Stimulated activated CD4-positive, alpha-beta T cell treated with anti-CD3 and anti-CD28 coated beads, Interleukin-12 subunit alpha, Interleukin-12 subunit beta, amount 100 ng/mL, for 24 hours (primary cell): ENCODE measurements around the gene TRIP13.
A peak's percentile ranks its signal among the peaks of the same experiment; 100 is the strongest.
"Not testable (repeated sequence)": the region's sequence is repeated elsewhere in the genome, so short reads cannot be mapped to it uniquely, and the experiment has no call there.

Experiments
- DNase-seq, 2 experiments: peaks; one replicate each; pipeline ENCODE4 v3.0.0-alpha.2; 2020; ENCODE audit warnings: low read depth in 2 of 2

Gene TRIP13

GRCh38 chr5:891117-891836 lies 1.4 kb upstream of the TRIP13 start:
- DNase-seq: no peak

GRCh38 chr5:891837-892393 lies 769 bp upstream of the TRIP13 start:
- DNase-seq: no peak

GRCh38 chr5:893137-893506 lies 438 bp downstream of the TRIP13 start:
- DNase-seq: no peak

GRCh38 chr5:893711-894110 lies 1.0 kb downstream of the TRIP13 start:
- DNase-seq: no peak

GRCh38 chr5:900781-901180 lies 8.1 kb downstream of the TRIP13 start:
- DNase-seq: no peak

GRCh38 chr5:902129-902916 lies 9.6 kb downstream of the TRIP13 start:
- DNase-seq: no peak

GRCh38 chr5:903756-904096 lies 11.0 kb downstream of the TRIP13 start:
- DNase-seq: no peak

- DNase-seq: no peak
Observed at GRCh38 chr5:905139-905642, 12.5 kb downstream of the TRIP13 start.

- no peak for DNase-seq
Observed at GRCh38 chr5:907366-907910, 14.8 kb downstream of the TRIP13 start.

GRCh38 chr5:908172-908571 lies 15.5 kb downstream of the TRIP13 start:
- no peak for DNase-seq

GRCh38 chr5:909086-909485 lies 16.4 kb downstream of the TRIP13 start:
- no peak for DNase-seq

- DNase-seq: no peak
Observed at GRCh38 chr5:909994-910768, 17.5 kb downstream of the TRIP13 start.

- DNase-seq: no peak
Observed at GRCh38 chr5:910769-911160, 18.1 kb downstream of the TRIP13 start.

- DNase-seq: no peak
Observed at GRCh38 chr5:911601-912000, 18.9 kb downstream of the TRIP13 start.

- DNase-seq: peak; percentile 41 to 60
Observed at GRCh38 chr5:912280-913091, 19.8 kb downstream of the TRIP13 start.

GRCh38 chr5:914174-914573 lies 21.5 kb downstream of the TRIP13 start:
- no peak for DNase-seq

- DNase-seq: no peak
Observed at GRCh38 chr5:914612-915011, 21.9 kb downstream of the TRIP13 start.

- not testable (repeated sequence) for DNase-seq
Observed at GRCh38 chr5:915346-915745, 22.7 kb downstream of the TRIP13 start.

GRCh38 chr5:915946-916345 lies 23.3 kb downstream of the TRIP13 start:
- no peak for DNase-seq

- no peak for DNase-seq
Observed at GRCh38 chr5:916441-917293, 24.0 kb downstream of the TRIP13 start.
